CD8-positive, alpha-beta memory T cell (primary cell): ENCODE data around the gene TAF7. TPM values are rescaled to one million over a fixed set of nuclear protein-coding genes. Genes with fewer than 3 reads are reported as not detected.

Source experiments
- polyA plus RNA-seq: library from polyadenylated mRNA; unstranded; fragments of 300-500 nt; fragmentation: Illumina TruSeq; gene quantifications from one replicate; pipeline ENCODE4 v1.2.3, GENCODE V29; 2021
- total RNA-seq, 2 experiments: library from RNA; stranded (reverse); gene quantifications; one replicate each; pipeline ENCODE4 v1.2.3, GENCODE V29; 2021

The TAF7 gene
- total and polyA plus RNA-seq, 3 experiments from 2014 or later: 70.9 to 196 (median 72.2) TPM

Other genes with a start within 250 kb of the TAF7 start
Only the 30 nearest of the 38 such genes appear.
- not detected for gene PCDHB7, start 148.1 kb downstream of the TAF7 start, total RNA-seq
- not detected for gene PCDHB7, start 148.1 kb downstream of the TAF7 start, polyA plus RNA-seq
- not detected for gene PCDHB8, start 143.0 kb downstream of the TAF7 start, total RNA-seq
- gene PCDHB8, start 143.0 kb downstream of the TAF7 start, polyA plus RNA-seq: not detected
- not detected for gene PCDHB16, start 138.4 kb downstream of the TAF7 start, total RNA-seq
- not detected for gene PCDHB16, start 138.4 kb downstream of the TAF7 start, polyA plus RNA-seq
- gene PCDHB9, start 133.6 kb downstream of the TAF7 start, total RNA-seq: not detected
- not detected for gene PCDHB9, start 133.6 kb downstream of the TAF7 start, polyA plus RNA-seq
- not detected for gene PCDHB10, start 128.4 kb downstream of the TAF7 start, total RNA-seq
- gene PCDHB10, start 128.4 kb downstream of the TAF7 start, polyA plus RNA-seq: not detected
- not detected for gene PCDHB11, start 121.2 kb downstream of the TAF7 start, total RNA-seq
- gene PCDHB11, start 121.2 kb downstream of the TAF7 start, polyA plus RNA-seq: not detected
- not detected for gene PCDHB12, start 112.1 kb downstream of the TAF7 start, total RNA-seq
- not detected for gene PCDHB12, start 112.1 kb downstream of the TAF7 start, polyA plus RNA-seq
- under 1 TPM in 1 of 2 experiments, not detected in 1; 0.04 TPM for gene PCDHB13, start 106.9 kb downstream of the TAF7 start, total RNA-seq
- gene PCDHB13, start 106.9 kb downstream of the TAF7 start, polyA plus RNA-seq: not detected
- gene PCDHB14, start 97.4 kb downstream of the TAF7 start, total RNA-seq: under 1 TPM in 1 of 2 experiments, not detected in 1; 0.09 TPM
- gene PCDHB14, start 97.4 kb downstream of the TAF7 start, polyA plus RNA-seq: not detected
- gene PCDHB15, start 75.4 kb downstream of the TAF7 start, total RNA-seq: not detected
- not detected for gene PCDHB15, start 75.4 kb downstream of the TAF7 start, polyA plus RNA-seq
- gene SLC25A2, start 16.7 kb downstream of the TAF7 start, total RNA-seq: under 1 TPM; 0.31 to 0.35 TPM
- not detected for gene SLC25A2, start 16.7 kb downstream of the TAF7 start, polyA plus RNA-seq
- under 1 TPM; 0.07 to 0.09 TPM for gene PCDHGA1, start 9.7 kb upstream of the TAF7 start, total RNA-seq
- not detected for gene PCDHGA1, start 9.7 kb upstream of the TAF7 start, polyA plus RNA-seq
- gene PCDHGA2, start 18.0 kb upstream of the TAF7 start, total RNA-seq: under 1 TPM in 1 of 2 experiments, not detected in 1; 0.07 TPM
- not detected for gene PCDHGA2, start 18.0 kb upstream of the TAF7 start, polyA plus RNA-seq
- gene PCDHGA3, start 23.0 kb upstream of the TAF7 start, total RNA-seq: not detected
- not detected for gene PCDHGA3, start 23.0 kb upstream of the TAF7 start, polyA plus RNA-seq
- gene PCDHGB1, start 29.3 kb upstream of the TAF7 start, total RNA-seq: not detected
- gene PCDHGB1, start 29.3 kb upstream of the TAF7 start, polyA plus RNA-seq: not detected
- under 1 TPM; 0.09 to 0.16 TPM for gene PCDHGA4, start 34.2 kb upstream of the TAF7 start, total RNA-seq
- not detected for gene PCDHGA4, start 34.2 kb upstream of the TAF7 start, polyA plus RNA-seq
- under 1 TPM; 0.33 to 0.40 TPM for gene PCDHGB2, start 39.2 kb upstream of the TAF7 start, total RNA-seq
- 0.09 TPM for gene PCDHGB2, start 39.2 kb upstream of the TAF7 start, polyA plus RNA-seq
- under 1 TPM; 0.09 to 0.11 TPM for gene PCDHGA5, start 43.4 kb upstream of the TAF7 start, total RNA-seq
- not detected for gene PCDHGA5, start 43.4 kb upstream of the TAF7 start, polyA plus RNA-seq
- under 1 TPM; 0.18 to 0.28 TPM for gene PCDHGB3, start 49.5 kb upstream of the TAF7 start, total RNA-seq
- not detected for gene PCDHGB3, start 49.5 kb upstream of the TAF7 start, polyA plus RNA-seq
- gene PCDHGA6, start 53.1 kb upstream of the TAF7 start, total RNA-seq: under 1 TPM; 0.15 to 0.22 TPM
- gene PCDHGA6, start 53.1 kb upstream of the TAF7 start, polyA plus RNA-seq: 0.06 TPM
- under 1 TPM in 1 of 2 experiments, not detected in 1; 0.09 TPM for gene PCDHGA7, start 62.0 kb upstream of the TAF7 start, total RNA-seq
- not detected for gene PCDHGA7, start 62.0 kb upstream of the TAF7 start, polyA plus RNA-seq
- under 1 TPM in 1 of 2 experiments, not detected in 1; 0.13 TPM for gene PCDHGB4, start 66.9 kb upstream of the TAF7 start, total RNA-seq
- gene PCDHGB4, start 66.9 kb upstream of the TAF7 start, polyA plus RNA-seq: 0.08 TPM
- gene PCDHGA8, start 71.8 kb upstream of the TAF7 start, total RNA-seq: under 1 TPM in 1 of 2 experiments, not detected in 1; 0.04 TPM
- gene PCDHGA8, start 71.8 kb upstream of the TAF7 start, polyA plus RNA-seq: not detected
- under 1 TPM; 0.22 to 0.27 TPM for gene PCDHGB5, start 77.2 kb upstream of the TAF7 start, total RNA-seq
- 0.14 TPM for gene PCDHGB5, start 77.2 kb upstream of the TAF7 start, polyA plus RNA-seq
- under 1 TPM in 1 of 2 experiments, not detected in 1; 0.09 TPM for gene PCDHGA9, start 82.0 kb upstream of the TAF7 start, total RNA-seq
- not detected for gene PCDHGA9, start 82.0 kb upstream of the TAF7 start, polyA plus RNA-seq
- under 1 TPM; 0.11 to 0.13 TPM for gene PCDHGB6, start 87.2 kb upstream of the TAF7 start, total RNA-seq
- 0.25 TPM for gene PCDHGB6, start 87.2 kb upstream of the TAF7 start, polyA plus RNA-seq
- gene PCDHGA10, start 92.2 kb upstream of the TAF7 start, total RNA-seq: under 1 TPM; 0.16 to 0.20 TPM
- 0.07 TPM for gene PCDHGA10, start 92.2 kb upstream of the TAF7 start, polyA plus RNA-seq
- under 1 TPM in 1 of 2 experiments, not detected in 1; 0.11 TPM for gene PCDHGB7, start 96.9 kb upstream of the TAF7 start, total RNA-seq
- not detected for gene PCDHGB7, start 96.9 kb upstream of the TAF7 start, polyA plus RNA-seq
- gene PCDHGA11, start 100.3 kb upstream of the TAF7 start, total RNA-seq: under 1 TPM in 1 of 2 experiments, not detected in 1; 0.13 TPM
- 0.09 TPM for gene PCDHGA11, start 100.3 kb upstream of the TAF7 start, polyA plus RNA-seq
- gene PCDHGA12, start 109.7 kb upstream of the TAF7 start, total RNA-seq: under 1 TPM in 1 of 2 experiments, not detected in 1; 0.09 TPM
- not detected for gene PCDHGA12, start 109.7 kb upstream of the TAF7 start, polyA plus RNA-seq